ENCODE results near the gene P2RY11.

The P2RY11 gene

DNA sequence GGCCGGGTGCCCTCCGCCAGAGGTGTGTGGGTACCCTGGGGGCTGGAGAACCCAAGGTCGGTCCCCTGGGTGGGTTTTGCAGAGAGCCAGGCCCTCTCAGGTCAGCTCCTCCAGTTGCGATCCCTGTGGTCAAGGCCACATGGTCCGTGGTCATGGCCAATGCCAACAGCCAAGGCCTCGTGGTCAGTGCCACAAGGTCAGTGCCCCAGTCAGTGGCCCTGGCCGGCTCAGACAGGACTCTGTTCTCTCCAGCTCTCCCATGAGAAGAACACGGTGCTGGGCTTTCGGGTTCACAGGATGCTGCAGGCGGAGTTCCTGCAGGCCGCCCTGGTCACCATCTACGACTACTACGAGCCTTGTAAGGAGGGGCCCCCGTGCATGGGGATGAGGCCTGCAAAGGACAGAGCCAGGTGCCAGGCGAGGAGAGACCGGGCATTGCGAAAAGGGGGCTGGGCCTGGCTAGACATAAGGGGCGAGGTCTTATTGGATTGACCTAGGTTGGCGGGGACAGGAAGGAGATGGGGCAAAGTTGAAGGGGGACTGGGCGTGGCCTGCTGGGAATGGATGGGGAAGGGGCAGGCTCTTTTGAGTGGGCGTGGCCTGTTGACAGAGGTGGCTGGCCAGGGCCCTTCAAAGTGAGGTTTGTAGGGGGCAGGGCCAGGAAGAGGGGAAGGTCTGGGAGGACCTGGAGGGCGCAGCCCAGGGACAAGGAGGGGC, 40.6 kb upstream of the P2RY11 start:
- Histone ChIP-seq H3K9ac (ENCODE audit: low read depth, low read length, poor library complexity) (no peak overlapping the region), H2BK5ac (ENCODE audit: low read length) (no peak overlapping the region), H3K4me1 (ENCODE audit: control insufficient read depth in 2 of 2, insufficient read depth in 1 of 2, low read depth in 1 of 2, low read length in 2 of 2) (peaks cover 0 to 2% of the 10 kb centered on the region in 2 donors), H2BK120ac (ENCODE audit: low read depth, low read length) (no peak overlapping the region), H2BK12ac (ENCODE audit: low read length) (no peak overlapping the region), H3K4me2 (ENCODE audit: insufficient read depth, low read length, poor library complexity, severe bottlenecking) (no peak overlapping the region), H4K91ac (ENCODE audit: low read depth, low read length, poor library complexity) (no peak overlapping the region), H3K4ac (ENCODE audit: low read length) (no peak overlapping the region), H3K27me3 (ENCODE audit: control insufficient read depth in 3 of 3, insufficient read depth in 3 of 3, low read depth in 1 of 3, low read length in 3 of 3) (peaks cover 0 to 5% (median 1%) of the 10 kb centered on the region in 3 experiments), H2AK5ac (ENCODE audit: low read depth, low read length) (peak overlapping the region; percentile 37), H2AFZ (ENCODE audit: low read length) (peak overlapping the region; percentile 17), H3K23ac (ENCODE audit: low read depth, low read length, poor library complexity) (peak overlapping the region; percentile 43), H3K9me3 (replicated peaks in 1 of 2; ENCODE audit: control insufficient read depth in 2 of 2, insufficient read depth in 1 of 2, low read depth in 1 of 2, low read length in 2 of 2) (peaks cover 0 to 3% of the 10 kb centered on the region in 2 donors), H3K36me3 (replicated peaks in 1 of 2; ENCODE audit: control insufficient read depth in 2 of 2, insufficient read depth in 2 of 2, low read length in 2 of 2) (no peaks in the 10 kb centered on the region), H3K79me1 (ENCODE audit: low read depth, low read length) (peaks cover 2% of the 10 kb centered on the region), H3K14ac (ENCODE audit: low read length) (peak overlapping the region; percentile 38), H3K18ac (ENCODE audit: low read length) (peak overlapping the region; percentile 48), H3K27ac (replicated peaks; ENCODE audit: low read length) (no peak overlapping the region), H4K8ac (ENCODE audit: low read depth, low read length) (no peak overlapping the region), H2BK15ac (ENCODE audit: low read length) (no peak overlapping the region), H3K4me3 (ENCODE audit: low read length in 2 of 2) (no peak overlapping the region)
- WGBS, 2 donors (ENCODE audit: extremely low coverage in 2 of 2, insufficient read length in 2 of 2, insufficient replicate concordance in 1 of 2), result no CpG with 5 or more reads among the region's 22 CpGs
- DNase-seq (ENCODE audit: low spot score), result no peak

DNA sequence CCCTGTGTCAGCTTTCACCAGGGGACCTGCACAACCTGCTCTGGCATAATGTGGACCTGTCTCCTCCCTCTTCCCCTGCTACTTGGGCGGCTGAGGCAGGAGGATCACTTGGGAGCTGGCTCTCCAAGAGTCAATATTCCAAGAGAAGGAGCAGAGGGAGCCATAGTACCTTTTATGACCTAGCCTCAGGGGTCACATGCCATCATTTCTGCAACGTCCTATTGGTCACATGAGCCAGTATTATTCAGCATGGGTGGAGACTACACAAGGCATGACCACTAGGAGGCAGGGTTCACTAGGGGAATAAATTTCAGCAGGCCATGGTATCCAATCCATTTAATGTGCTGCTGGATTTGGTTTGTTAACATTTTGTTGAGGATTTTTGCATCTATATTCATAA, 37.3 kb upstream of the P2RY11 start:
- Histone ChIP-seq H3K27me3 (ENCODE audit: control insufficient read depth in 3 of 3, insufficient read depth in 3 of 3, low read depth in 1 of 3, low read length in 3 of 3) (peaks cover 0 to 5% (median 0%) of the 10 kb centered on the region in 3 experiments), H4K91ac (ENCODE audit: low read depth, low read length, poor library complexity) (no peak overlapping the region), H3K4me2 (ENCODE audit: insufficient read depth, low read length, poor library complexity, severe bottlenecking) (no peak overlapping the region), H4K8ac (ENCODE audit: low read depth, low read length) (no peak overlapping the region), H2AFZ (ENCODE audit: low read length) (no peak overlapping the region), H3K23ac (ENCODE audit: low read depth, low read length, poor library complexity) (no peak overlapping the region), H3K9me3 (replicated peaks in 1 of 2; ENCODE audit: control insufficient read depth in 2 of 2, insufficient read depth in 1 of 2, low read depth in 1 of 2, low read length in 2 of 2) (peaks cover 0 to 3% of the 10 kb centered on the region in 2 donors), H3K18ac (ENCODE audit: low read length) (no peak overlapping the region), H3K9ac (ENCODE audit: low read depth, low read length, poor library complexity) (no peak overlapping the region), H2BK5ac (ENCODE audit: low read length) (no peak overlapping the region), H3K27ac (replicated peaks; ENCODE audit: low read length) (no peak overlapping the region), H3K14ac (ENCODE audit: low read length) (no peak overlapping the region), H3K4ac (ENCODE audit: low read length) (no peak overlapping the region), H3K4me3 (ENCODE audit: low read length in 2 of 2) (no peak overlapping the region), H2BK15ac (ENCODE audit: low read length) (no peak overlapping the region), H3K79me1 (ENCODE audit: low read depth, low read length) (peaks cover 2% of the 10 kb centered on the region), H3K36me3 (replicated peaks in 1 of 2; ENCODE audit: control insufficient read depth in 2 of 2, insufficient read depth in 2 of 2, low read length in 2 of 2) (no peaks in the 10 kb centered on the region), H3K4me1 (ENCODE audit: control insufficient read depth in 2 of 2, insufficient read depth in 1 of 2, low read depth in 1 of 2, low read length in 2 of 2) (peaks cover 0 to 2% of the 10 kb centered on the region in 2 donors), H2BK120ac (ENCODE audit: low read depth, low read length) (no peak overlapping the region), H2AK5ac (ENCODE audit: low read depth, low read length) (no peak overlapping the region), H2BK12ac (ENCODE audit: low read length) (no peak overlapping the region)
- no CpG with 5 or more reads among the region's 2 CpGs for WGBS, 2 donors (ENCODE audit: extremely low coverage in 2 of 2, insufficient read length in 2 of 2, insufficient replicate concordance in 1 of 2)
- no peak for DNase-seq (ENCODE audit: low spot score)

GRCh38 chr19:10076535-10076934, 35.0 kb upstream of the P2RY11 start:
- no peak for DNase-seq (ENCODE audit: low spot score)
- no peaks in the 10 kb centered on the region for H3K4me1 ChIP-seq (ENCODE audit: control insufficient read depth in 2 of 2, insufficient read depth in 1 of 2, low read depth in 1 of 2, low read length in 2 of 2)
- H3K14ac ChIP-seq (ENCODE audit: low read length), result no peak overlapping the region
- no peak overlapping the region for H2BK12ac ChIP-seq (ENCODE audit: low read length)
- no peak overlapping the region for H3K18ac ChIP-seq (ENCODE audit: low read length)
- no peak overlapping the region for H2AK5ac ChIP-seq (ENCODE audit: low read depth, low read length)
- H2BK15ac ChIP-seq (ENCODE audit: low read length), result no peak overlapping the region
- H3K27me3 ChIP-seq (ENCODE audit: control insufficient read depth in 3 of 3, insufficient read depth in 3 of 3, low read depth in 1 of 3, low read length in 3 of 3), result no peaks in the 10 kb centered on the region
- no peak overlapping the region for H2AFZ ChIP-seq (ENCODE audit: low read length)
- peak overlapping the region in 1 of 2 donors; percentile 47 for H3K4me3 ChIP-seq (ENCODE audit: low read length in 2 of 2)
- no peaks in the 10 kb centered on the region for H3K79me1 ChIP-seq (ENCODE audit: low read depth, low read length)
- no peak overlapping the region for H2BK120ac ChIP-seq (ENCODE audit: low read depth, low read length)
- H3K23ac ChIP-seq (ENCODE audit: low read depth, low read length, poor library complexity), result no peak overlapping the region
- H3K9ac ChIP-seq (ENCODE audit: low read depth, low read length, poor library complexity), result no peak overlapping the region
- WGBS, 2 donors (ENCODE audit: extremely low coverage in 2 of 2, insufficient read length in 2 of 2, insufficient replicate concordance in 1 of 2), result 100% methylated on average over 3 of the region's 6 CpGs; no CpG with 5 or more reads in 1 of the 2 donors
- no peak overlapping the region for H3K27ac ChIP-seq (replicated peaks; ENCODE audit: low read length)
- H3K36me3 ChIP-seq (replicated peaks in 1 of 2; ENCODE audit: control insufficient read depth in 2 of 2, insufficient read depth in 2 of 2, low read length in 2 of 2), result no peaks in the 10 kb centered on the region
- peaks cover 0 to 3% of the 10 kb centered on the region in 2 donors for H3K9me3 ChIP-seq (replicated peaks in 1 of 2; ENCODE audit: control insufficient read depth in 2 of 2, insufficient read depth in 1 of 2, low read depth in 1 of 2, low read length in 2 of 2)
- no peak overlapping the region for H4K91ac ChIP-seq (ENCODE audit: low read depth, low read length, poor library complexity)
- H2BK5ac ChIP-seq (ENCODE audit: low read length), result no peak overlapping the region
- H4K8ac ChIP-seq (ENCODE audit: low read depth, low read length), result no peak overlapping the region
- H3K4me2 ChIP-seq (ENCODE audit: insufficient read depth, low read length, poor library complexity, severe bottlenecking), result no peak overlapping the region
- H3K4ac ChIP-seq (ENCODE audit: low read length), result no peak overlapping the region

GRCh38 chr19:10078329-10078728, 33.2 kb upstream of the P2RY11 start:
- H3K4me1 ChIP-seq (ENCODE audit: control insufficient read depth in 2 of 2, insufficient read depth in 1 of 2, low read depth in 1 of 2, low read length in 2 of 2), result no peaks in the 10 kb centered on the region
- H4K8ac ChIP-seq (ENCODE audit: low read depth, low read length), result no peak overlapping the region
- H3K23ac ChIP-seq (ENCODE audit: low read depth, low read length, poor library complexity), result no peak overlapping the region
- H2AFZ ChIP-seq (ENCODE audit: low read length), result no peak overlapping the region
- H3K36me3 ChIP-seq (replicated peaks in 1 of 2; ENCODE audit: control insufficient read depth in 2 of 2, insufficient read depth in 2 of 2, low read length in 2 of 2), result no peaks in the 10 kb centered on the region
- no peak overlapping the region for H3K4me2 ChIP-seq (ENCODE audit: insufficient read depth, low read length, poor library complexity, severe bottlenecking)
- H2BK12ac ChIP-seq (ENCODE audit: low read length), result no peak overlapping the region
- no peak overlapping the region for H3K4me3 ChIP-seq (ENCODE audit: low read length in 2 of 2)
- no CpG with 5 or more reads among the region's 8 CpGs for WGBS, 2 donors (ENCODE audit: extremely low coverage in 2 of 2, insufficient read length in 2 of 2, insufficient replicate concordance in 1 of 2)
- no peak overlapping the region for H2BK5ac ChIP-seq (ENCODE audit: low read length)
- no peak overlapping the region for H3K4ac ChIP-seq (ENCODE audit: low read length)
- no peak overlapping the region for H4K91ac ChIP-seq (ENCODE audit: low read depth, low read length, poor library complexity)
- H3K18ac ChIP-seq (ENCODE audit: low read length), result no peak overlapping the region
- H3K14ac ChIP-seq (ENCODE audit: low read length), result no peak overlapping the region
- no peaks in the 10 kb centered on the region for H3K27me3 ChIP-seq (ENCODE audit: control insufficient read depth in 3 of 3, insufficient read depth in 3 of 3, low read depth in 1 of 3, low read length in 3 of 3)
- H3K79me1 ChIP-seq (ENCODE audit: low read depth, low read length), result no peaks in the 10 kb centered on the region
- H3K9me3 ChIP-seq (replicated peaks in 1 of 2; ENCODE audit: control insufficient read depth in 2 of 2, insufficient read depth in 1 of 2, low read depth in 1 of 2, low read length in 2 of 2), result peaks cover 0 to 3% of the 10 kb centered on the region in 2 donors
- no peak for DNase-seq (ENCODE audit: low spot score)
- no peak overlapping the region for H3K27ac ChIP-seq (replicated peaks; ENCODE audit: low read length)
- H2BK15ac ChIP-seq (ENCODE audit: low read length), result no peak overlapping the region
- H2AK5ac ChIP-seq (ENCODE audit: low read depth, low read length), result no peak overlapping the region
- no peak overlapping the region for H2BK120ac ChIP-seq (ENCODE audit: low read depth, low read length)
- no peak overlapping the region for H3K9ac ChIP-seq (ENCODE audit: low read depth, low read length, poor library complexity)
